ENCODE data around the gene HABP2. TPM values are rescaled to one million over a fixed set of nuclear protein-coding genes. Genes with fewer than 3 reads are reported as not detected.

Gene HABP2
- total and polyA plus RNA-seq, 9 of the 15 experiments (the other 6 are each of a cell fraction or from before 2014, with no cell fraction given): 0.09 TPM; not detected in 8

GRCh38 chr10:113628607-113629153, 75.8 kb downstream of the HABP2 start:
- 11% methylated on average over 2 of the region's 2 CpGs for whole genome bisulfite sequencing (ENCODE audit: insufficient coverage, low coverage, missing lambda C conversion rate)
- H3K79me2 ChIP-seq (ENCODE audit: control insufficient read depth, insufficient read depth, low read length): no peaks in the 10 kb centered on the region
- no peak overlapping the region for H3K27ac ChIP-seq (ENCODE audit: extremely low read depth, low read depth, low read length)
- no peak for ATAC-seq
- H3K9ac ChIP-seq (ENCODE audit: insufficient read depth in 1 of 2, low read depth in 2 of 2, low read length in 2 of 2): no peak overlapping the region
- CTCF ChIA-PET (ENCODE audit: low intra/inter-chr PET ratio): no interaction called here
- intact Hi-C loops (cut with micrococcal nuclease): no loop called here
- H3K27me3 ChIP-seq (ENCODE audit: control insufficient read depth in 2 of 2, insufficient read depth in 2 of 2, low read length in 2 of 2): peaks cover 0 to 16% of the 10 kb centered on the region in 2 experiments; a peak in 2 of 5 replicates
- FAIRE-seq: no peak
- H3K4me2 ChIP-seq (ENCODE audit: insufficient read depth, low read length): no peak overlapping the region
- BruUV-seq (replicated peaks): no TSS peak
- in situ Hi-C loops (cut with MboI): no loop called here
- no peaks in the 10 kb centered on the region for H3K9me3 ChIP-seq (replicated peaks; ENCODE audit: control insufficient read depth, insufficient read depth, low read depth, low read length)
- no peaks in the 10 kb centered on the region for H3K9me1 ChIP-seq (ENCODE audit: control insufficient read depth, insufficient read depth, low read length)
- H3K4me3 ChIP-seq: no peak overlapping the region
- no peak for DNase-seq (ENCODE audit: extremely low read depth in 1 of 4, low spot score in 3 of 4)
- POLR2A ChIA-PET: no interaction called here
- no peaks in the 10 kb centered on the region for H3K36me3 ChIP-seq (ENCODE audit: control insufficient read depth, insufficient read depth, low read length)
- H4K20me1 ChIP-seq (replicated peaks; ENCODE audit: control insufficient read depth, insufficient read depth, low read length): no peaks in the 10 kb centered on the region
- no peaks in the 10 kb centered on the region; a peak in 1 of 5 replicates for H3K4me1 ChIP-seq (replicated peaks in 1 of 2; ENCODE audit: control insufficient read depth in 2 of 2, insufficient read depth in 2 of 2, low read length in 2 of 2)
- H2AFZ ChIP-seq (ENCODE audit: low read depth, low read length): no peak overlapping the region
- TF ChIP-seq ZSCAN32 (CRISPR knock-in tag; IDR thresholded peaks at IDR 0.05) (no peak), ZNF280A (IDR thresholded peaks at IDR 0.05; ENCODE audit: low read depth, partially characterized antibody) (no peak), ADNP (tag; IDR thresholded peaks at IDR 0.05) (no peak), E2F8 (IDR thresholded peaks at IDR 0.05; ENCODE audit: low read depth, partially characterized antibody) (no peak), ETV1 (tag; conservative IDR thresholded peaks at IDR 0.05; ENCODE audit: low read depth) (no peak), NCOA1 (IDR thresholded peaks at IDR 0.05; ENCODE audit: low read depth) (no peak), ZNF143 (CRISPR knock-in tag; IDR thresholded peaks at IDR 0.05) (no peak), RREB1 (CRISPR knock-in tag; IDR thresholded peaks at IDR 0.05) (no peak), TAF9B (IDR thresholded peaks at IDR 0.05; ENCODE audit: partially characterized antibody) (no peak), IRF1 (CRISPR knock-in tag; IDR thresholded peaks at IDR 0.05; ENCODE audit: borderline replicate concordance) (no peak), SREBF1 (IDR thresholded peaks at IDR 0.05; ENCODE audit: borderline replicate concordance, low read depth, low read length) (no peak)
